B cell (primary cell): ENCODE data around the gene TBC1D22A. TPM values are rescaled to one million over a fixed set of nuclear protein-coding genes. Genes with fewer than 3 reads are reported as not detected.

Experiments
- ATAC-seq: fragments of 200-7000 bp; cut with Tn5 transposase; one replicate; pipeline ENCODE4 v1.10.0; 2021; ENCODE audit warnings: low read depth, mild to moderate bottlenecking, moderate number of reproducible peaks, moderate library complexity
- CTCF ChIA-PET: fragments of 350-600 bp; sonication (Branson Sonifier 250); formaldehyde crosslinking; loops from one replicate; lab custom pipeline; 2021; ENCODE audit warnings: antibody characterized with exemption, inconsistent platforms; lab: Charles Lee
- POLR2A ChIA-PET: fragments of 350-600 bp; sonication (Branson Sonifier 250); formaldehyde crosslinking; loops from one replicate; lab custom pipeline; 2021; ENCODE audit warnings: antibody characterized with exemption; lab: Charles Lee
- DNase-seq: peaks from one replicate; pipeline ENCODE4 v3.0.0; 2013
- H2AFZ ChIP-seq: 2 replicates; pipeline ENCODE4 v1.6.1; 2012; ENCODE audit warnings: mild to moderate bottlenecking, low read depth, low read length; ENCODE audit not compliant: insufficient read depth, poor library complexity, severe bottlenecking
- H3K27ac ChIP-seq, 2 donors: 1 replicate in 1 of 2; 2 replicates in 1 of 2; pipeline ENCODE4 v1.5.1; 2012 to 2013; ENCODE audit warnings: low read length in 2 of 2, mild to moderate bottlenecking in 2 of 2, moderate library complexity in 1 of 2
- H3K27me3 ChIP-seq, 4 experiments: fragments of 200-600 bp in 1 of 4; sonication (generic) in 1 of 4; replicated peaks in 1 of 4; 1 replicate in 2 of 4; 2 replicates in 2 of 4; pipeline versions ENCODE4 v1.6.1 to v1.7.0; 2013 to 2016; ENCODE audit warnings: low read length in 3 of 4, mild to moderate bottlenecking in 2 of 4, mixed read lengths in 1 of 4, moderate library complexity in 1 of 4; ENCODE audit not compliant: insufficient read depth in 4 of 4, control insufficient read depth in 3 of 4; ENCODE audit errors: control extremely low read depth in 1 of 4
- H3K36me3 ChIP-seq, 2 experiments: replicated peaks in 1 of 2; 1 replicate in 1 of 2; 2 replicates in 1 of 2; pipeline versions ENCODE4 v1.6.1 to v1.7.1; 2013; ENCODE audit warnings: low read length in 1 of 2; ENCODE audit not compliant: insufficient read depth in 2 of 2, control insufficient read depth in 1 of 2; ENCODE audit errors: control extremely low read depth in 1 of 2, extremely low read depth in 1 of 2
- H3K4me1 ChIP-seq, 2 donors: fragments of 200-600 bp in 1 of 2; sonication (generic) in 1 of 2; 1 replicate in 1 of 2; 2 replicates in 1 of 2; pipeline versions ENCODE4 v1.5.1 to v1.6.1; 2013 to 2017; ENCODE audit warnings: low read length in 2 of 2; ENCODE audit not compliant: control insufficient read depth in 2 of 2, insufficient read depth in 2 of 2
- H3K4me2 ChIP-seq: replicated peaks from 2 replicates; pipeline ENCODE3; 2012; ENCODE audit warnings: mild to moderate bottlenecking, low read depth, low read length; ENCODE audit not compliant: poor library complexity, severe bottlenecking
- H3K4me3 ChIP-seq, 5 experiments: fragments of 200-600 bp in 1 of 5; sonication (generic) in 1 of 5; 1 replicate in 3 of 5; 2 replicates in 2 of 5; pipeline versions ENCODE4 v1.5.1 to v1.7.0; 2011 to 2016; ENCODE audit warnings: low read length in 4 of 5, mild to moderate bottlenecking in 4 of 5, low read depth in 2 of 5, control low read depth in 1 of 5, moderate library complexity in 1 of 5; ENCODE audit not compliant: insufficient read depth in 1 of 5; ENCODE audit errors: control extremely low read depth in 1 of 5, extremely low read depth in 1 of 5
- H3K79me2 ChIP-seq: fragments of 200-600 bp; sonication (generic); one replicate; pipeline ENCODE4 v1.6.0; 2016; ENCODE audit warnings: low read length; ENCODE audit not compliant: control insufficient read depth, insufficient read depth
- H3K9ac ChIP-seq: fragments of 200-600 bp; sonication (generic); 2 replicates; pipeline ENCODE4 v1.6.1; 2017; ENCODE audit warnings: mild to moderate bottlenecking, low read length, moderate library complexity
- H3K9me3 ChIP-seq, 3 donors: one replicate each; pipeline versions ENCODE4 v1.6.1 to v1.7.1; 2013; ENCODE audit warnings: low read length in 2 of 3; ENCODE audit not compliant: control insufficient read depth in 2 of 3, insufficient read depth in 1 of 3; ENCODE audit errors: control extremely low read depth in 1 of 3
- H4K20me1 ChIP-seq: 2 replicates; pipeline ENCODE4 v1.6.0; 2012; ENCODE audit warnings: mild to moderate bottlenecking, low read length; ENCODE audit not compliant: insufficient read depth, control insufficient read depth, poor library complexity, severe bottlenecking
- H3K27ac Mint-ChIP-seq: one replicate; pipeline ENCODE4 v1.8.0; 2021; ENCODE audit warnings: mixed read lengths
- H3K27me3 Mint-ChIP-seq: one replicate; pipeline ENCODE4 v1.8.0; 2021; ENCODE audit warnings: mixed read lengths
- H3K4me1 Mint-ChIP-seq: one replicate; pipeline ENCODE4 v1.8.0; 2021; ENCODE audit warnings: mixed read lengths
- H3K4me3 Mint-ChIP-seq: one replicate; pipeline ENCODE4 v1.8.0; 2021; ENCODE audit warnings: mixed read lengths
- H3K9me3 Mint-ChIP-seq: one replicate; pipeline ENCODE4 v1.8.0; 2022; ENCODE audit warnings: mixed read lengths; ENCODE audit not compliant: insufficient read depth
- CTCF ChIP-seq: fragments of 200-600 bp; IDR thresholded peaks from one replicate; pipeline ENCODE4 v1.8.0; 2022; ENCODE audit warnings: antibody characterized with exemption, mild to moderate bottlenecking
- EZH2 ChIP-seq: IDR thresholded peaks from 2 replicates; pipeline ENCODE4 v1.6.1; 2012; ENCODE audit warnings: borderline replicate concordance, low read depth, mild to moderate bottlenecking, moderate library complexity, low read length; ENCODE audit not compliant: insufficient read depth, poor library complexity, severe bottlenecking
- WGBS: methylation state at CpG from one replicate; pipeline ENCODE4 v1.1.5; 2013; ENCODE audit warnings: missing lambda C conversion rate; ENCODE audit not compliant: insufficient coverage; 5-methylcytosine and 5-hydroxymethylcytosine counted together
- intact Hi-C: fragments of 100-400 bp; cut with micrococcal nuclease; formaldehyde crosslinking; loops from one replicate; pipeline ENCODE4 v1.10.0; 2022
- polyA plus RNA-seq: library from polyadenylated mRNA; depleted of rRNA; stranded (reverse); fragments of >200 nt; gene quantifications from 2 replicates; pipeline ENCODE4 v1.2.3, GENCODE V29; 2012
- total RNA-seq, 2 donors: library from RNA; stranded (reverse); fragments of 120-200 nt in 1 of 2; gene quantifications; 1 replicate in 1 of 2; 2 replicates in 1 of 2; pipeline versions ENCODE4 v1.2.3 to v1.2.4, GENCODE V29; 2013 to 2022

The TBC1D22A gene
- total and polyA plus RNA-seq, 2 donors (not counting 1 experiment from before 2014, with no cell fraction given): 73.8 to 128 TPM

GRCh38 chr22:47061226-47061625 lies 298.8 kb downstream of the TBC1D22A start:
- ChIA-PET POLR2A (no interaction called here), CTCF (no interaction called here)
- Histone ChIP-seq H3K4me3 (no peak overlapping the region), H3K27ac (no peak overlapping the region), H3K4me1 (peaks cover 0 to 9% of the 10 kb centered on the region in 2 donors), H3K9me3 (no peaks in the 10 kb centered on the region), H4K20me1 (peaks cover 87% of the 10 kb centered on the region), H2AFZ (no peak overlapping the region), H3K9ac (no peak overlapping the region), H3K4me2 (no peak overlapping the region), H3K79me2 (peaks cover 59% of the 10 kb centered on the region), H3K27me3 (no peaks in the 10 kb centered on the region), H3K36me3 (peaks cover 0 to 67% of the 10 kb centered on the region in 2 experiments)
- TF ChIP-seq CTCF: no peak
- DNase-seq: no peak
- peaks cover 24% of the 10 kb centered on the region for H3K4me1 Mint-ChIP-seq
- intact Hi-C loops: no loop called here
- WGBS: 94% methylated on average over 14 of the region's 14 CpGs
- no peaks in the 10 kb centered on the region for H3K27me3 Mint-ChIP-seq
- ATAC-seq: no peak
- no peaks in the 10 kb centered on the region for H3K9me3 Mint-ChIP-seq
- H3K27ac Mint-ChIP-seq: no peak overlapping the region
- no peak overlapping the region for H3K4me3 Mint-ChIP-seq

- no peak overlapping the region for H3K27ac ChIP-seq
- ChIA-PET POLR2A (no interaction called here), CTCF (no interaction called here)
- H3K9me3 ChIP-seq: no peaks in the 10 kb centered on the region
- intact Hi-C loops: no loop called here
- peaks cover 0 to 61% of the 10 kb centered on the region in 2 experiments for H3K36me3 ChIP-seq
- H3K79me2 ChIP-seq: peaks cover 58% of the 10 kb centered on the region
- H3K4me3 ChIP-seq: no peak overlapping the region
- no peaks in the 10 kb centered on the region for H3K27me3 ChIP-seq
- no peak overlapping the region for H3K4me3 Mint-ChIP-seq
- ATAC-seq (no peak), DNase-seq (no peak)
- peaks cover 0 to 9% of the 10 kb centered on the region in 2 donors for H3K4me1 ChIP-seq
- no peaks in the 10 kb centered on the region for H3K9me3 Mint-ChIP-seq
- no peak overlapping the region for H3K4me2 ChIP-seq
- no peak overlapping the region for H3K9ac ChIP-seq
- peaks cover 21% of the 10 kb centered on the region for H3K4me1 Mint-ChIP-seq
- H4K20me1 ChIP-seq: peaks cover 86% of the 10 kb centered on the region
- no peak overlapping the region for H3K27ac Mint-ChIP-seq
- H3K27me3 Mint-ChIP-seq: no peaks in the 10 kb centered on the region
- WGBS: 95% methylated on average over 10 of the region's 10 CpGs
- H2AFZ ChIP-seq: no peak overlapping the region
- no peak for TF ChIP-seq EZH2
- TF ChIP-seq CTCF: no peak
Measured at GRCh38 chr22:47062126-47062525, 299.7 kb downstream of the TBC1D22A start.
